K562 (cell line): ENCODE data around the gene MPC1. TPM values are rescaled to one million over a fixed set of nuclear protein-coding genes. Genes with fewer than 3 reads are reported as not detected.
A peak's percentile ranks its signal among the peaks of the same experiment; 100 is the strongest.

Experiments used
- ARHGAP35 ChIP-seq: fragments of 450-650 bp; IDR thresholded peaks from 2 replicates; pipeline ENCODE4 v1.6.1; 2018; ENCODE audit not compliant: partially characterized antibody
- CLOCK ChIP-seq: fragments of 250-450 bp; sonication (Bioruptor Pico); IDR thresholded peaks from 2 replicates; pipeline ENCODE4 v1.4.0; 2020; ENCODE audit warnings: mild to moderate bottlenecking, moderate library complexity, borderline replicate concordance
- DDX20 ChIP-seq: fragments of 450-650 bp; IDR thresholded peaks from 2 replicates; pipeline ENCODE4 v1.6.1; 2016; ENCODE audit warnings: missing genetic modification characterization, low read depth, mild to moderate bottlenecking, missing compliant biosample characterization, moderate library complexity
- FOXA3 ChIP-seq, 2 experiments: fragments of 450-650 bp in 1 of 2; sonication (generic) in 1 of 2; formaldehyde crosslinking; IDR thresholded peaks in 1 of 2; conservative IDR thresholded peaks in 1 of 2; 2 replicates each; pipeline versions ENCODE4 v1.4.0 to v1.8.0; 2020 to 2022; ENCODE audit warnings: mild to moderate bottlenecking in 2 of 2, missing genetic modification reagents in 1 of 2
- HDAC1 ChIP-seq, 2 experiments: fragments of 450-650 bp; IDR thresholded peaks; 2 replicates each; pipeline ENCODE4 v1.6.1; 2016 to 2017; ENCODE audit warnings: inconsistent platforms in 1 of 2, mild to moderate bottlenecking in 1 of 2, moderate library complexity in 1 of 2
- HOMEZ ChIP-seq: fragments of 250-450 bp; sonication (Bioruptor Pico); IDR thresholded peaks from 2 replicates; pipeline ENCODE4 v1.4.0; 2020; ENCODE audit warnings: mild to moderate bottlenecking, moderate library complexity
- NBN ChIP-seq: fragments of 450-650 bp; IDR thresholded peaks from 2 replicates; pipeline ENCODE4 v1.6.1; 2016; ENCODE audit warnings: low read depth, mild to moderate bottlenecking
- NFE2 ChIP-seq: IDR thresholded peaks from 2 replicates; pipeline ENCODE4 v1.6.1; 2014; ENCODE audit warnings: antibody characterized with exemption, low read depth
- SREBF1 ChIP-seq: fragments of 150-350 bp; IDR thresholded peaks from 2 replicates; pipeline ENCODE4 v1.6.1; 2014; ENCODE audit warnings: antibody characterized with exemption, low read depth, low read length, borderline replicate concordance
- SRF ChIP-seq, 2 experiments: fragments of 250-450, 450-650 bp in 1 of 2; sonication (Bioruptor Pico) in 1 of 2; sonication (generic) in 1 of 2; formaldehyde crosslinking; IDR thresholded peaks; 2 replicates each; pipeline versions ENCODE4 v1.5.0 to v1.5.1; 2020 to 2022; ENCODE audit warnings: mild to moderate bottlenecking in 1 of 2, missing genetic modification reagents in 1 of 2
- SRSF7 ChIP-seq: fragments of 200-400 bp; formaldehyde crosslinking; optimal IDR thresholded peaks from 2 replicates; pipeline ENCODE3; 2017; ENCODE audit warnings: mild to moderate bottlenecking, low read depth, low read length
- TCF15 ChIP-seq: fragments of 250-450 bp; sonication (Bioruptor Pico); IDR thresholded peaks from 2 replicates; pipeline ENCODE4 v1.8.0; 2022; ENCODE audit warnings: moderate library complexity, mild to moderate bottlenecking, inconsistent platforms
- TFAP4 ChIP-seq: sonication (generic); formaldehyde crosslinking; IDR thresholded peaks from 2 replicates; pipeline ENCODE4 v1.8.0; 2022; ENCODE audit warnings: missing genetic modification reagents, mild to moderate bottlenecking, moderate library complexity, borderline replicate concordance
- ZBTB43 ChIP-seq: sonication (generic); formaldehyde crosslinking; IDR thresholded peaks from 2 replicates; pipeline ENCODE4 v1.8.0; 2023; ENCODE audit warnings: mild to moderate bottlenecking, missing genetic modification reagents
- ZNF224 ChIP-seq: sonication (generic); formaldehyde crosslinking; IDR thresholded peaks from 2 replicates; pipeline ENCODE4 v1.8.0; 2022; ENCODE audit warnings: mild to moderate bottlenecking, missing genetic modification reagents
- ZNF57 ChIP-seq: fragments of 450-650 bp; formaldehyde crosslinking; IDR thresholded peaks from 2 replicates; pipeline ENCODE4 v1.4.0; 2020; ENCODE audit warnings: mild to moderate bottlenecking, moderate library complexity
- ZNF740 ChIP-seq, 3 experiments: fragments of 200-800 bp in 1 of 3; sonication (Bioruptor generic) in 1 of 3; sonication (generic) in 1 of 3; formaldehyde crosslinking in 1 of 3; IDR thresholded peaks; 2 replicates each; pipeline versions ENCODE4 v1.6.1 to v1.8.0; 2016 to 2022; ENCODE audit warnings: mild to moderate bottlenecking in 2 of 3, missing compliant biosample characterization in 2 of 3, missing genetic modification characterization in 2 of 3, missing genetic modification reagents in 1 of 3
- polyA plus RNA-seq, 8 experiments: library from polyadenylated mRNA; depleted of rRNA in 4 of 8; stranded (reverse) in 5 of 8; unstranded in 3 of 8; fragments of >200 nt; fragmentation: Nextera tagmentation in 2 of 8; fragmentation: Illumina TruSeq in 1 of 8; extraction: Ambion mirVana in 2 of 8; extraction: Trizol in 1 of 8; gene quantifications; 2 replicates each; pipeline versions ENCODE4 v1.2.1 to v1.2.3, GENCODE V29; 2011 to 2014; ENCODE audit warnings: inconsistent platforms in 1 of 8, missing spikeins in 1 of 8
- total RNA-seq, 7 experiments: library from RNA; depleted of rRNA in 6 of 7; stranded (reverse); fragments of >200 nt in 6 of 7; fragmentation: Illumina TruSeq in 2 of 7; extraction: Trizol in 2 of 7; gene quantifications; 2 replicates each; pipeline versions ENCODE4 v1.2.1 to v1.2.3, GENCODE V29; 2011 to 2021; ENCODE audit warnings: low replicate concordance in 1 of 7

MPC1 gene
- total and polyA plus RNA-seq, 9 of the 15 experiments (the other 6 are each of a cell fraction or from before 2014, with no cell fraction given), result 78.6 to 185 (median 138) TPM

GRCh38 chr6:166342349-166343149 is 40.2 kb downstream of the MPC1 start, which contains the start of gene SFT2D1 (continued):
- no peak for TF ChIP-seq DDX20 (tag)
- no peak for TF ChIP-seq NFE2
- no peak for TF ChIP-seq HOMEZ (CRISPR knock-in tag)
- TF ChIP-seq ZBTB43 (CRISPR knock-in tag), result peak; percentile 90; the same call in 1 of the 2 replicates
- no peak for TF ChIP-seq SRSF7
- TF ChIP-seq ARHGAP35, result no peak
- TF ChIP-seq TFAP4 (CRISPR knock-in tag), result peak; percentile 93
- peak in 1 of 2 experiments; percentile 84; a peak in 2 of 4 replicates for TF ChIP-seq HDAC1 (IDR thresholded peaks at IDR 0.05)
- TF ChIP-seq ZNF224 (CRISPR knock-in tag), result 0 out of 2 replicates have a peak, but pooled peaks have one; percentile 60
- peak in 1 of 2 experiments; percentile 66; a peak in 1 of 4 replicates for TF ChIP-seq SRF (CRISPR knock-in tag; IDR thresholded peaks at IDR 0.05)
- TF ChIP-seq ZNF740 (CRISPR knock-in tag; IDR thresholded peaks at IDR 0.05), result peak; percentile 63; the same call in 1 of the 2 replicates
- TF ChIP-seq ZNF740 (tag; IDR thresholded peaks at IDR 0.05), result no peak
- TF ChIP-seq SREBF1, result no peak
- TF ChIP-seq ZNF57, result no peak
- no peak for TF ChIP-seq FOXA3 (CRISPR knock-in tag; conservative IDR thresholded peaks at IDR 0.05 in 1 of 2, IDR thresholded peaks at IDR 0.05 in 1 of 2)
- no peak for TF ChIP-seq NBN
- no peak for TF ChIP-seq TCF15
- TF ChIP-seq CLOCK (CRISPR knock-in tag), result no peak
